ENCODE results near the gene DHRS2.
"Not testable (repeated sequence)": the region's sequence is repeated elsewhere in the genome, so short reads cannot be mapped to it uniquely, and the experiment has no call there.

The DHRS2 gene

DNA sequence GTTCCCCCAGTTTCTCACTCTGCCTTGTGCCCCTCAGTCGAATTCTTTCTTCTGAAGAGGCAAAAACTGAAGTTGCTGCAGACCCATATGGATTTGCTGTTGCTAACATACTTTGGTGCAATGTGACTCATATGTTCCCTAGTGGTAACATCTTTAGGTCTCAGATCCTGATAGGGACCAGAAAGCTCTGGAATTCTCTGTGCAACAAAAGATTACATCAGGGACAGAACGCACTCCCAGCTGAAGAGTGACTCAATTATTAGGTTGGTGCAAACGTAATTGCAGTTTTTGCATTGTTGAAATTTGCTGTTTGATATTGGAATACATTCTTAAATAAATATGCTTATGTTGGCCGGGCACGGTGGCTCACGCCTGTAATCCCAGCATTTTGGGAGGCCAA is 8.2 kb upstream of the DHRS2 start:
- Histone ChIP-seq H3K27me3 (ENCODE audit: control insufficient read depth in 1 of 2, insufficient read depth in 2 of 2, low read length in 2 of 2) (no peaks in the 10 kb centered on the region), H3K9ac (ENCODE audit: low read length) (no peak overlapping the region), H3K9me3 (ENCODE audit: low read length) (no peaks in the 10 kb centered on the region)

DNA sequence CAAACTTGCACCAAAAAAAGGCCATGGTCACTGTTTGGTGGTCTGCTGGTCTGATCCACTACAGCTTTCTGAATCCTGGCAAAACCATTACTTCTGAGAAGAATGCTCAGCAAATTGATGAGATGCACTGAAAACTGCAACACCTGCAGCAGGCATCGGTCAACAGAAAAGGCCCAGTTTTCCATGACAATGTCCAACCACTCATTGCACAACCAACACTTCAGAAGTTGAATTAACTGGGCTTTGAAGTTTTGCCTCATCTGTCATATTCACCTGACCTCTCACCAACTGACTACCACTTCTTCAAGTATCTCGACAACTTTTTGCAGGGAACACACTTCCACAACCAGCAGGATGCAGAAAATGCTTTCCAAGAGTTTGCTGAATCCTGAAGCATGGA is 7.0 kb upstream of the DHRS2 start:
- H3K9me3 ChIP-seq (ENCODE audit: low read length), result no peaks in the 10 kb centered on the region
- H3K27me3 ChIP-seq (ENCODE audit: control insufficient read depth in 1 of 2, insufficient read depth in 2 of 2, low read length in 2 of 2), result no peaks in the 10 kb centered on the region
- peaks cover 13% of the 10 kb centered on the region for H3K4me1 ChIP-seq (ENCODE audit: insufficient read depth, low read length)
- H3K9ac ChIP-seq (ENCODE audit: low read length), result no peak overlapping the region
- H3K27ac ChIP-seq (ENCODE audit: low read depth, low read length), result no peak overlapping the region
- no peaks in the 10 kb centered on the region for H3K36me3 ChIP-seq (ENCODE audit: insufficient read depth, low read length)
- H3K4me3 ChIP-seq (ENCODE audit: low read depth in 1 of 2, low read length in 2 of 2), result no peak overlapping the region

More for the DNA sequence above, 8.2 kb upstream of the DHRS2 start:
- H3K36me3 ChIP-seq (ENCODE audit: insufficient read depth, low read length), result no peaks in the 10 kb centered on the region
- no peak overlapping the region for H3K4me3 ChIP-seq (ENCODE audit: low read depth in 1 of 2, low read length in 2 of 2)
- H3K27ac ChIP-seq (ENCODE audit: low read depth, low read length), result no peak overlapping the region
- peaks cover 13% of the 10 kb centered on the region for H3K4me1 ChIP-seq (ENCODE audit: insufficient read depth, low read length)

DNA sequence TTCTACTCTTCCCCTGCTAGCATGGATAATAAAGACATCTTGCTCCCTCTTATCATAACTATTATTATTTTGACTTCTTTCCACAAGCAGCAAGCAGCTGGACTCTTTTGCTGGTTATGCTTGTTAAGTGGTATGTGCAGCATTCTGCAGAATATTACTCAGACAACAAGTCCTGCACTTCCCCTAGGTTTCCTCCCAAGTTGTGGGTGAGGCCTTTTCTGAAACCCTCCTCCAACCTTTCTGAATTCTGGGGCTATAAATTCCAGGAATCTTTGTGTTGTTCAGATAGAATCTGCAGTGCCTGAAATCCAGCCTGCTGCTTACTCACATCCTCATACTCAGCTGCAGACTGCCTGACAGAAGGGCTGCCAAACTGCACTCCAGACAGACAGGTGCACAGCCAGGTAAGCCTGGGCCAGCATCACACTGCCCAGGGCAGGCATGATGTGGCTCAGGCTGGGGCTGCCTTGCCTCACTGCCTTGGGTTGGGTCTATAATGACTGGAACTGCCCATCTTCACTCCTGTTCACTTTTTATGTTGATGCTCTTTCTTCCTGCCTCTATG is 6.2 kb upstream of the DHRS2 start:
- peaks cover 13% of the 10 kb centered on the region for H3K4me1 ChIP-seq (ENCODE audit: insufficient read depth, low read length)
- H3K36me3 ChIP-seq (ENCODE audit: insufficient read depth, low read length), result no peaks in the 10 kb centered on the region
- H3K27me3 ChIP-seq (ENCODE audit: control insufficient read depth in 1 of 2, insufficient read depth in 2 of 2, low read length in 2 of 2), result no peaks in the 10 kb centered on the region
- H3K9me3 ChIP-seq (ENCODE audit: low read length), result no peaks in the 10 kb centered on the region
- H3K27ac ChIP-seq (ENCODE audit: low read depth, low read length), result no peak overlapping the region
- H3K9ac ChIP-seq (ENCODE audit: low read length), result no peak overlapping the region
- no peak overlapping the region for H3K4me3 ChIP-seq (ENCODE audit: low read depth in 1 of 2, low read length in 2 of 2)

DNA sequence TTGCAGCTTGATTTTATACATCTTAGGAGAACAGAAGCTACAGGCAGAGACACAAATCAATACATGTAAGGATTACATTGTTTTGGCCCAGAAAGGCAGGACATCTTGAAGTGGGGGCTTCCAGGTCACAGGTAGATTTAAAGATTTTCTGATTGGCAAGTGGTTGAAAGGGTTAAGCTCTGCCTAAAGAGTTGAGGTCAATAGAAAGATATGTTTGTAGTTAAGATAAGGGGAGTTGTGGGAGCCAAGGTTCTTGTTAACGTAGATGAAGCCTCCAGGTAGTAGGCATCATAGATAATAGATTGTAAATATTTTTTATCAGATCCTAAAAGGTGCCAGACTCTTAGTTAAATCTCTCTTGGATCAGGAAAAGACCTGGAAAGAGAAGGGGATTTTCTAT is 5.5 kb upstream of the DHRS2 start:
- Histone ChIP-seq H3K27me3 (ENCODE audit: control insufficient read depth in 1 of 2, insufficient read depth in 2 of 2, low read length in 2 of 2) (no peaks in the 10 kb centered on the region), H3K9ac (ENCODE audit: low read length) (no peak overlapping the region), H3K36me3 (ENCODE audit: insufficient read depth, low read length) (no peaks in the 10 kb centered on the region), H3K4me3 (ENCODE audit: low read depth in 1 of 2, low read length in 2 of 2) (no peak overlapping the region), H3K27ac (ENCODE audit: low read depth, low read length) (no peak overlapping the region), H3K9me3 (ENCODE audit: low read length) (no peaks in the 10 kb centered on the region), H3K4me1 (ENCODE audit: insufficient read depth, low read length) (peaks cover 13% of the 10 kb centered on the region)

DNA sequence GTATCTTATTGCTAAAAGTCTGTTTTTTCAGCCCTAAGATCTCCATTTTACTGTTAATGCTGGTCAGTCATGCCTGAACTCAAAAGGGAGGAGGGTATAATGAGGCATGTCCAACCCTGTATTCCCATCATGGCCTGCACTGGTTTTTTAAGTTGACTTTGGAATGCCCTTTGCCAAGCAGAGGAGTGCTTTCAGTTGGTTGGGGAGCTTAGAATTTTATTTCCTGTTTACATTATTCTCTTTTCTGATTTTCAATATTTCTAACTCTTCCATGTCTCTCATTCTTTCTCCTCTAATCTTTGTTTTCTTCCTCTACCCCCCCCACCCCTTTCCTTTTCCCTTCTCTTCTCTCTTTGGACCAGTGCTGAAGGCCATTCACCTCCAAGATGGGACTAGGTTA is 4.9 kb upstream of the DHRS2 start:
- no peaks in the 10 kb centered on the region for H3K9me3 ChIP-seq (ENCODE audit: low read length)
- no peak overlapping the region for H3K9ac ChIP-seq (ENCODE audit: low read length)
- H3K36me3 ChIP-seq (ENCODE audit: insufficient read depth, low read length), result no peaks in the 10 kb centered on the region
- no peaks in the 10 kb centered on the region for H3K27me3 ChIP-seq (ENCODE audit: control insufficient read depth in 1 of 2, insufficient read depth in 2 of 2, low read length in 2 of 2)
- H3K4me3 ChIP-seq (ENCODE audit: low read depth in 1 of 2, low read length in 2 of 2), result no peak overlapping the region
- peaks cover 13% of the 10 kb centered on the region for H3K4me1 ChIP-seq (ENCODE audit: insufficient read depth, low read length)
- H3K27ac ChIP-seq (ENCODE audit: low read depth, low read length), result no peak overlapping the region

DNA sequence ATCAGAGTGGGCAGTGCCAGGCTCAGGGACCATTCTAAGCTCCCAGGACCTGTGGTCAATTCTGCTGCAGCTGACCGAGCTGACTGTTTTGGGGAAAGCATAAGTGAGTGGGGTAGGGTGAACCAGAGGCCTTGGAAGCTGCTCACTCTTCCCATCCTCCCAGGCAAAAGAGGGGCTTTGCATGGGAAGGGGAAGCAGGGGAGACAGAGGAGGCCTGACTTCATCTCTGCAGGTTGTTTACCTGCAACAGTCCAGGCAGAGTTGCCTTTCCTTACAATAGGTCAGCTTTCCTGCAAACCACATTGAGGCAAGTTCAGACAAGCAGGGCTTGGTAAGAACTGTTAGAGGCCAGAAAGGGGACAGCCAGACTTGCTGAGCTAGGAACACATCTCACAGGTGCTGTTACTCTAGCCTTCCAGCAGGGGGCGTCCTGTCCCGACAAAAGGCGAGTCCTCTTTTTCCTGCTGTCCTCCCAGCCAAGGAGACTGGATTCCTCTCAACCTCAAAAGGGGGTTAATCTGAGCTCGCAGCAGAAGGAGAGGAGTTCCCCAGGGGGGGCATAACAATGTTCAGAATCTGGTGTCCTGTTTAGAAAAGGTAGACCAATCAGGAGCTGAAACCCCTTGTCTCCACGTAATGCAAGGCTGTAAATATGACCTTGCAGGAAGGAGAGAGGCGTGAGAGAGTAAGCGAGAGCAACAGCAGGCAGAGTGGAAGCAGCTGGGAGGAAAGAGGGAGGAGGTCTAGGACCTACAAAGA is 4.3 kb upstream of the DHRS2 start:
- H3K4me3 ChIP-seq (ENCODE audit: low read depth in 1 of 2, low read length in 2 of 2), result peak overlapping the region in 1 of 2 donors; percentile 37
- no peaks in the 10 kb centered on the region for H3K36me3 ChIP-seq (ENCODE audit: insufficient read depth, low read length)
- no peaks in the 10 kb centered on the region for H3K27me3 ChIP-seq (ENCODE audit: control insufficient read depth in 1 of 2, insufficient read depth in 2 of 2, low read length in 2 of 2)
- no peaks in the 10 kb centered on the region for H3K9me3 ChIP-seq (ENCODE audit: low read length)
- H3K4me1 ChIP-seq (ENCODE audit: insufficient read depth, low read length), result peaks cover 13% of the 10 kb centered on the region
- H3K27ac ChIP-seq (ENCODE audit: low read depth, low read length), result no peak overlapping the region
- H3K9ac ChIP-seq (ENCODE audit: low read length), result no peak overlapping the region

DNA sequence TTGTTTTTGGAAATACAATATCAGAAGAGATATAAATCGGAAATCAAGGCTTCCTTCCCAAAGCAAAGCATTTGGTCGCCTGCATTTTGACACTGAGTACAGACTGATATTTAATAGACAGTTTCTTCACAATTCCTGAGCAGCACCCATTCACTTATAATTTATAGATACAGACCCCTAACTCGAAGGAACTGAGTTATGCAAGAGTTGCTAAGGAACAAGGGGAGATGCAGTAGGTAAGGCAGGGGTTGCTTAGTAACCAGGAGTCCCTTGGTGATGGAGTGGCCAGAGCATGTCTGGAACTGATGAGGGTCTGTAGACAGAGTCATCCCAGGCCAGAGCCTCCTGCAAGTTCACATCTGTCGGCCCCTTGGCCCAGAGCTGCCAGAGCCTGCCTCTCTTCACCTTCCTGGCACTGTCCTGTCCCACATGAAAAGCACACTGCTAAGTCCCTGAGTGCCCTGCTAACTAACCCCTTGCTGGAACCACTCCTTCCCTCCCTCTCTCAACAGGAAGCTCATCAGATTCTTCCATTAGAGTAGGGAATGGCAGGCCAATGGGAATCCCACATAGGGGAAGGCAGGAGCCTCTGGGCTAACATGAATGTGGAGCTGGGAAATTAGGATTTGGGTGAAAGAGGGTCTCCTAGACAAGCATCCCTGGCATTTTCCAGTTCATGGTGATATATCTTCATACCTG is 3.6 kb upstream of the DHRS2 start:
- Histone ChIP-seq H3K36me3 (ENCODE audit: insufficient read depth, low read length) (no peaks in the 10 kb centered on the region), H3K4me3 (ENCODE audit: low read depth in 1 of 2, low read length in 2 of 2) (no peak overlapping the region), H3K9me3 (ENCODE audit: low read length) (no peaks in the 10 kb centered on the region), H3K9ac (ENCODE audit: low read length) (no peak overlapping the region), H3K4me1 (ENCODE audit: insufficient read depth, low read length) (peaks cover 13% of the 10 kb centered on the region), H3K27ac (ENCODE audit: low read depth, low read length) (no peak overlapping the region), H3K27me3 (ENCODE audit: control insufficient read depth in 1 of 2, insufficient read depth in 2 of 2, low read length in 2 of 2) (no peaks in the 10 kb centered on the region)

DNA sequence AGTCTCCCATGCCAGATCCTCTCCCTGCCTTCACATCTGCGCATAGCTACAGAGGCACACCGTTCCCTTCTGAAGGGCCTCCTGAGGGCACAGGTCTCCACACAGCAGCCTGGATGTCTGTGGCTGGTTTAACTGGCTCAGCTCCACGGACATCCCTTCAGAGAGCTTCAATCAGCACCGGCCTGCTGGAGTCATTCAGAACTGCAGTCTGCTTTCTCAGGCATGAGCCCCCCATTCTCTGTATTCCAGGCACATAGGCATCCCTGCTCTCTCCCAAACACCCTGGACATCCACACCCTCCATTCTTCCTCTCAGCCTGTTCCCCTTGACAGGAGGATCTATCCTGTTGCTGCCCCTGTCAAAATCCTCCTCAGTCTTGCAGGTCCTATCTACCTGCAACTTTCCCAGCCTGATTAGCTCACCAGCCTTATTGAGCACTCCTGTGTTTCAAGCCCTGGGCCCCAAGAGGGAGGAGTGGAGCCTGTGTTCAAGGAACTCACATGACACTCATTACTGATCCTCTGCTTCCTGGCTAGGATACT is 2.9 kb upstream of the DHRS2 start:
- H3K27me3 ChIP-seq (ENCODE audit: control insufficient read depth in 1 of 2, insufficient read depth in 2 of 2, low read length in 2 of 2), result no peaks in the 10 kb centered on the region
- no peaks in the 10 kb centered on the region for H3K36me3 ChIP-seq (ENCODE audit: insufficient read depth, low read length)
- no peak overlapping the region for H3K27ac ChIP-seq (ENCODE audit: low read depth, low read length)
- H3K4me3 ChIP-seq (ENCODE audit: low read depth in 1 of 2, low read length in 2 of 2), result no peak overlapping the region
- H3K9me3 ChIP-seq (ENCODE audit: low read length), result no peaks in the 10 kb centered on the region
- no peak overlapping the region for H3K9ac ChIP-seq (ENCODE audit: low read length)
- H3K4me1 ChIP-seq (ENCODE audit: insufficient read depth, low read length), result peaks cover 13% of the 10 kb centered on the region

DNA sequence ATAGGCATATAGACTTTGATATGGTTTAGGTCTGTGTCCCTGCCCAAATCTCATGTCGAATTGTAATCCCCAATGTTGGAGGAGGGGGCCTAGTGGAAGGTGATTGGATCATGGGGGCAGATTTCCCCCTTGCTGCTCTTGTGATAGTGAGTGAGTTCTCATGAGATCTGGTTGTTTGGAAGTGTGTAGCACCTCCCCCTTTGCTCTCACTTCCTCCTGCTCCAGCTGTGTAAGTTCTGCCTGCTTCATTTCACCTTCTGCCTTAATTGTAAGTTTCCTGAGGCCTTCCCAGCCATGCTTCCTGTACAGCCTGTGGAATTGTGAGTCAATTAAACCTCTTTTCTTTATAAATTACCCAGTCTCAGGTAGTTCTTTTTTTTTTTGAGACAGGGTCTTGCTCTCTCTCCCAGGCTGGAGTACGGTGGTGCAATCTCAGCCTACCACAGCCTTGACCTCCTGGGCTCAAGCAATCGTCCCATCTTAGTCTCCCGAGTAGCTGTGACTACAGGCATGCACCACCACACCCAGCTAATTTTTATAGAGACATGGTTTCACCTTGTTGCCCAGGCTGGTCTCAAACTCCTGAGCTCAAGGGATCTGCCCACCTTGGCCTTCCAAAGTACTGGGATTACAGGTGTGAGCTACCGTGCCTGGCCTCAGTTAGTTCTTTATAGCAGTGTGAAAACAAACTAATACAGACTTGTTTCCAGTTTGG is 1.3 kb upstream of the DHRS2 start:
- H3K9ac ChIP-seq (ENCODE audit: low read length); H3K27ac ChIP-seq (ENCODE audit: low read depth, low read length); H3K27me3 ChIP-seq (ENCODE audit: control insufficient read depth in 1 of 2, insufficient read depth in 2 of 2, low read length in 2 of 2); H3K4me3 ChIP-seq (ENCODE audit: low read depth in 1 of 2, low read length in 2 of 2); H3K9me3 ChIP-seq (ENCODE audit: low read length); H3K36me3 ChIP-seq (ENCODE audit: insufficient read depth, low read length): not testable (repeated sequence)
- H3K4me1 ChIP-seq (ENCODE audit: insufficient read depth, low read length), result peaks cover 13% of the 10 kb centered on the region

DNA sequence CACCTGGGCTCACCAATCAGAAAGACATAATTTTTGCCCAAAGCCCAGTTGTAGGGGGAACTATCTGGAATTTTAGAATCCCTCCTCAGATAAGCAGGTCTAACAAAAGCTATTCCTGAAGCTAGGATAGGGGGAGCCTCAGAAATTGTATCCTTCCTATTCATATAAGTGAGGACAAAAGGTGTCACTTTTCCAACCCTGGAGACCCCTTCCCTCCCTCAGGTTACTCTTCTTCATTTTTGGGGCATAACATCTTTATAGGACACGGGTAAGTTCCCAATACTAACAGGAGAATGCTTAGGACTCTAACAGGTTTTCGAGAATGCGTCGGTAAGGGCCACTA is 1.1 kb downstream of the DHRS2 start:
- H3K9ac ChIP-seq (ENCODE audit: low read length); H3K27me3 ChIP-seq (ENCODE audit: control insufficient read depth in 1 of 2, insufficient read depth in 2 of 2, low read length in 2 of 2); H3K9me3 ChIP-seq (ENCODE audit: low read length); H3K4me3 ChIP-seq (ENCODE audit: low read depth in 1 of 2, low read length in 2 of 2); H3K36me3 ChIP-seq (ENCODE audit: insufficient read depth, low read length); H3K27ac ChIP-seq (ENCODE audit: low read depth, low read length): not testable (repeated sequence)
- peaks cover 21% of the 10 kb centered on the region for H3K4me1 ChIP-seq (ENCODE audit: insufficient read depth, low read length)

DNA sequence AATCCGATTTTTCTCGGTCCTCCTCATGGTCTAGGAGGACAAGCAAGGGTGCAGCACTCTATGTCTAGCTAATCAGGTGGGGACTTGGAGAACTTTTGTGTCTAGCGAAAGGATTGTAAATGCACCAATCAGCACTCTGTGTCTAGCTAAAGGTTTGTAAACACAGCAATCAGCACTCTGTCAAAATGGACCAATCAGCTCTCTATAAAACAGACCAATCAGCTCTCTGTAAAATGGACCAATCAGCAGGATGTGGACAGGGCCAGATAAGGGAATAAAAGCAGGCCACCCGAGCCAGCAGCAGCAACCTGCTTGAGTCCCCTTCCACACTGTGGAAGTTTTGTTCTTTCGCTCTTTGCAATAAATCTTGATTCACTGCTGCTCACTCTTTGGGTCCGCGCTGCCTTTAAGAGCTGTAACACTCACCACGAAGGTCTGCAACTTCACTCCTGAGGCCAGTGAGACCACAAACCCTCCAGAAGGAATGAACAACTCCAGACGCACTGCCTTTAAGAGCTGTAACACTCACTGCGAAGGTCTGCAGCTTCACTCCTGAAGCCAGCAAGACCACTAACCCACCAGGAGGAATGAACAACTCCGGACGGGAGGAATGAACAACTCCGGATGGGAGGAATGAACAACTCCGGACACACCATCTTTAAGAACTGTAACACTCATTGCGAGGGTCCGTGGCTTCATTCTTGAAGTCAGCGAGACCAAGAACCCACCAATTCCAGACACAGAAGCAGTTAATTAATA is 1.7 kb downstream of the DHRS2 start:
- not testable (repeated sequence) for H3K4me3 ChIP-seq (ENCODE audit: low read depth in 1 of 2, low read length in 2 of 2); H3K9me3 ChIP-seq (ENCODE audit: low read length); H3K27me3 ChIP-seq (ENCODE audit: control insufficient read depth in 1 of 2, insufficient read depth in 2 of 2, low read length in 2 of 2); H3K9ac ChIP-seq (ENCODE audit: low read length); H3K36me3 ChIP-seq (ENCODE audit: insufficient read depth, low read length); H3K27ac ChIP-seq (ENCODE audit: low read depth, low read length)
- H3K4me1 ChIP-seq (ENCODE audit: insufficient read depth, low read length), result peaks cover 18% of the 10 kb centered on the region
